SK-N-MC (cell line): ENCODE results near the gene BLNK.

ENCODE experiments used
- DNase-seq: peaks from one replicate; pipeline ENCODE4 v3.0.0-alpha.2; 2011; ENCODE audit warnings: low read depth, low spot score
- H3K27ac ChIP-seq: fragments of 200-600 bp; sonication (generic); 2 replicates; pipeline ENCODE4 v1.5.1; 2016; ENCODE audit warnings: mixed run types
- H3K36me3 ChIP-seq: fragments of 200-600 bp; sonication (generic); 2 replicates; pipeline ENCODE4 v1.6.1; 2017; ENCODE audit warnings: antibody characterized with exemption, low read length, mixed read lengths; ENCODE audit not compliant: insufficient read depth
- H3K4me3 ChIP-seq: fragments of 200-600 bp; sonication (generic); 2 replicates; pipeline ENCODE4 v1.5.1; 2016
- H3K9ac ChIP-seq: fragments of 200-600 bp; sonication (generic); 2 replicates; pipeline ENCODE4 v1.8.0; 2017; ENCODE audit warnings: mixed run types, mixed read lengths; ENCODE audit not compliant: insufficient read length
- H3K9me3 ChIP-seq: fragments of 200-600 bp; sonication (generic); 2 replicates; pipeline ENCODE4 v1.6.1; 2017; ENCODE audit warnings: low read depth, mild to moderate bottlenecking, antibody characterized with exemption, low read length, moderate library complexity, mixed read lengths
- EZH2 ChIP-seq: fragments of 200-600 bp; sonication (generic); IDR thresholded peaks from one replicate; pipeline ENCODE4 v1.6.1; 2017; ENCODE audit warnings: antibody characterized with exemption
- FOXP2 ChIP-seq: optimal IDR thresholded peaks from 2 replicates; pipeline ENCODE3; 2011; ENCODE audit warnings: mild to moderate bottlenecking, moderate library complexity; ENCODE audit not compliant: insufficient read depth; ENCODE audit errors: extremely low read length, control extremely low read depth
- POLR2AphosphoS5 ChIP-seq: IDR thresholded peaks from 2 replicates; pipeline ENCODE4 v1.6.1; 2012; ENCODE audit warnings: mild to moderate bottlenecking, low read depth, low read length, borderline replicate concordance

The BLNK gene

DNA sequence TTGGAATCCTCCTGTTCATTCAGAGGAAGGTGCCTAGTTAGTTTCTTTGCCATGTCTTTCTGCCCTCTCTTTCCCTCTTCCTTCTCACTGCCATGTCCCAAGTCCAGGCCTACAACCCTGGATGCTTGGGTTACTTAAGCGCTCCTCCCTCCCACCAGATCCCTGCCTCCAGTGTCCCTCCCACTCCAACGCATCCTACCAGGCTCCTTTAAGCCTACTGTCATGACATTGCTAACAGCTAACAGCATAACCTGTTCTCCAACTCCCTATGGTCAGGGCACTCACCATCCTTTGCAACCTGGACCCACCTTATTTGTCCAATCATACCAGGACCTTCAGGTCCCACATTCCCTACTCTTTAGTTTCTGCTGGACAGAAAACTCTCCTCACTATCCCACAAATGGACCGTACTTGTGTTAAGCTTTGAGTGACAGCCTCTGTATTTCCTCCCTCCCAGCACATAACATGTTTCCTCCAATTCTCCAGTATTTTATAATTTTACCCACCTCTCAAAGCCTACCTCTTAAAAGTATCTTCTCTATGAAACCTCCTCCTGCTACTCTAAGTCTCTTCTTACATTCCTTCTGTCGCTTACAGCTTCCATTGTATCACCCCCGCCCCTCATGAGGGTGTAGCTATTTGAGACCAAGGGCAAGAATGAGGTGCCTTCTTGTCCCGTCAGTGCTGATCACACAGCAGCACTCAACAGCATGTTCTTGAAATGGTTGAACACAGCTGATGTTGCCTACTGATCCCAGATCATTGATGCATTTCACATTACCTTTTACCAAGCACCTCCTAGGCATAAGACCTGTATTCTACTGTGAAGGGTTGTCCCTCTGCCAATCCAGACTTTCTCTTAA lies 1.7 kb downstream of the BLNK start:
- Histone ChIP-seq H3K9ac (no peak overlapping the region), H3K27ac (no peak overlapping the region), H3K4me3 (no peak overlapping the region), H3K9me3 (no peaks in the 10 kb centered on the region), H3K36me3 (no peaks in the 10 kb centered on the region)
- DNase-seq, result no peak
- TF ChIP-seq EZH2 (no peak), FOXP2 (no peak), POLR2AphosphoS5 (no peak)

- DNase-seq, result no peak
- TF ChIP-seq POLR2AphosphoS5 (no peak), EZH2 (no peak), FOXP2 (no peak)
- Histone ChIP-seq H3K36me3 (no peaks in the 10 kb centered on the region), H3K27ac (no peak overlapping the region), H3K9me3 (no peaks in the 10 kb centered on the region), H3K9ac (no peak overlapping the region), H3K4me3 (no peak overlapping the region)
Observed at GRCh38 chr10:96268341-96268909, 2.9 kb downstream of the BLNK start.

- TF ChIP-seq EZH2, result no peak
- TF ChIP-seq POLR2AphosphoS5, result no peak
- Histone ChIP-seq H3K9ac (no peak overlapping the region), H3K27ac (no peak overlapping the region), H3K9me3 (no peaks in the 10 kb centered on the region), H3K4me3 (no peak overlapping the region), H3K36me3 (no peaks in the 10 kb centered on the region)
- no peak for DNase-seq
Observed at GRCh38 chr10:96267234-96267705, 4.1 kb downstream of the BLNK start.

GRCh38 chr10:96266118-96266770 lies 5.1 kb downstream of the BLNK start:
- no peak for DNase-seq

DNA sequence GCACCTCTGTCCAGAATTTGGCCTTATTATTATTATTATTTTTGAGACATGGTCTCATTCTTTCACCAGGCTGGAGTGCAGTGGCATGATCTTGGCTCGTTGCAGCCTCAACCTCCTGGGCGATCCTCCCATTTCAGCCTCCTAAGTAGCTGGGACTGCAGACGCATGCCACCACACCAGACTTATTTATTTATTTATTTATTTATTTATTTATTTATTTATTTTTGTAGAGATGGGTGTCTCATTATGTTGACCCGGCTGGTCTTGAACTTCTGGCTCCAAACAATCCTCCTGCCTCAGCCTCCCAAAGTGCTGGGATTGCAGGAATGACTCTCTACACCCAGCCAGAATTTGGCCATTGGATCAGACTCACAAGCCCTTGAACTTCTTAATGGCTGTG lies 6.4 kb downstream of the BLNK start:
- H3K36me3 ChIP-seq, result no peaks in the 10 kb centered on the region
- no peak overlapping the region for H3K4me3 ChIP-seq
- no peak for DNase-seq
- H3K27ac ChIP-seq, result no peak overlapping the region
- TF ChIP-seq FOXP2 (no peak), POLR2AphosphoS5 (no peak), EZH2 (no peak)
- H3K9ac ChIP-seq, result no peak overlapping the region
- H3K9me3 ChIP-seq, result no peaks in the 10 kb centered on the region

More at GRCh38 chr10:96266118-96266770, 5.1 kb downstream of the BLNK start:
- no peak overlapping the region for H3K9ac ChIP-seq
- H3K4me3 ChIP-seq, result no peak overlapping the region
- no peak overlapping the region for H3K27ac ChIP-seq
- no peaks in the 10 kb centered on the region for H3K36me3 ChIP-seq
- no peak for TF ChIP-seq EZH2
- no peak for TF ChIP-seq POLR2AphosphoS5
- TF ChIP-seq FOXP2, result no peak
- no peaks in the 10 kb centered on the region for H3K9me3 ChIP-seq

DNA sequence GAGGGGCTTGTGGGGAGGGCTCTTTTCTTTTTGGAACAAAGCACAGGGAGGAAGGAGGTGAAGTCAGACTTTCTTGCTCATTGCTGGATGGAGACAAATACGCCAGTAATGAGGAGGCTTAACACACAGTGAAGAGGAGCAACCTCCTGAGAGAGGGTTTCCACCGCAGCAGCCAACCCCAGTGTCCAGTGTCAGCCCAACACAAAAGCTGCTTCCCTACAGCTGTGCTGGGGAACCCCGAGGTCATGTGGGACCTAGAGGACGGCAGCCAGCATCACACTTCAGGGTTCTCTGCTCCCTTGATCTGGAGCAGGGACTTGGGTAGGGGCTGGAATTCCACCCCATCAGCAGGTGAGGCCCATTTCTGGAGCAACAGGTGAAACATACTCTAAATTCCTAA lies 7.7 kb downstream of the BLNK start:
- Histone ChIP-seq H3K9ac (no peak overlapping the region), H3K4me3 (no peak overlapping the region)

GRCh38 chr10:96263176-96263575 lies 8.2 kb downstream of the BLNK start:
- Histone ChIP-seq H3K9me3 (no peaks in the 10 kb centered on the region), H3K36me3 (no peaks in the 10 kb centered on the region), H3K27ac (no peak overlapping the region), H3K4me3 (no peak overlapping the region), H3K9ac (no peak overlapping the region)
- no peak for DNase-seq
- TF ChIP-seq EZH2 (no peak), FOXP2 (no peak), POLR2AphosphoS5 (no peak)

More for the DNA sequence above, 7.7 kb downstream of the BLNK start:
- TF ChIP-seq EZH2 (no peak), FOXP2 (no peak), POLR2AphosphoS5 (no peak)
- no peak for DNase-seq
- Histone ChIP-seq H3K36me3 (no peaks in the 10 kb centered on the region), H3K27ac (no peak overlapping the region), H3K9me3 (no peaks in the 10 kb centered on the region)

GRCh38 chr10:96261930-96262329 lies 9.4 kb downstream of the BLNK start:
- Histone ChIP-seq H3K4me3 (no peak overlapping the region), H3K9me3 (no peaks in the 10 kb centered on the region), H3K9ac (no peak overlapping the region), H3K36me3 (no peaks in the 10 kb centered on the region), H3K27ac (no peak overlapping the region)
- no peak for DNase-seq
- TF ChIP-seq EZH2, result no peak
- no peak for TF ChIP-seq POLR2AphosphoS5
- no peak for TF ChIP-seq FOXP2
